Measurements from ENCODE around the gene ATP5F1D.

- TF ChIP-seq CTCF (IDR thresholded peaks at IDR 0.05; ENCODE audit: low read depth, low read length) (no peak), EZH2phosphoT487 (IDR thresholded peaks at IDR 0.05; ENCODE audit: low read depth) (no peak)
Observed at GRCh38 chr19:1236576-1236975, 5.0 kb upstream of the ATP5F1D start.
